ENCODE results near the gene LHFPL3. TPM values are rescaled to one million over a fixed set of nuclear protein-coding genes. Genes with fewer than 3 reads are reported as not detected.
A peak's percentile ranks its signal among the peaks of the same experiment; 100 is the strongest.

Gene LHFPL3
- total RNA-seq, 1 experiment from 2014 or later: not detected

DNA sequence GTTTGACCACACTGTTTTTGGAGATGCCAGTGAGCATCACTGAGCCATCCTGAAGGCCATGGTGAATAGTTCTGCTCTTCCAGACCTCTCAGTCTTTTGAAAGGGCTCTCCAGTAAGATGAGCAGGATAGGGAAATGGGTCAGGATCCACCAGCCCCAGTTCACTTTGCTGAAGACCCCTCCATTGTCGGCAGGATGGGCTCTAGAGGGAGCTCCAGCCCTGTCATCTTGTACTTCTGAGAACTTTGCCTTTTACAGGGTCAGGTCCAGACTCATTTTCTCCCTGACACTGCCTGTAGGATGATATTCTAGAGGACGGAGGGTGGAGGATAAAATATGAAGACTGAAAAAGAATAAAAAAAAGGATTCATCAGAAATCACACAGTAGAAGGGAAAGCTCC is 13.1 kb downstream of the LHFPL3 start:
- Histone ChIP-seq H3K79me2 (ENCODE audit: insufficient read depth, low read length) (no peaks in the 10 kb centered on the region), H3K27ac (ENCODE audit: insufficient read length, low read depth, low read length) (no peak overlapping the region), H3K79me1 (ENCODE audit: insufficient read depth, low read depth, low read length, poor library complexity, severe bottlenecking) (no peaks in the 10 kb centered on the region), H3T11ph (ENCODE audit: low read length) (no peak overlapping the region), H3K27me3 (ENCODE audit: insufficient read depth, low read length) (no peaks in the 10 kb centered on the region), H4K20me1 (ENCODE audit: control insufficient read depth, insufficient read depth, insufficient read length) (no peaks in the 10 kb centered on the region), H2BK15ac (ENCODE audit: low read depth, low read length) (no peak overlapping the region), H3K4ac (ENCODE audit: low read depth, low read length) (no peak overlapping the region), H4K5ac (ENCODE audit: insufficient read length, low read depth, low read length) (no peak overlapping the region), H2BK20ac (ENCODE audit: low read depth, low read length, poor library complexity, severe bottlenecking) (no peak overlapping the region), H4K8ac (replicated peaks; ENCODE audit: insufficient read length, low read depth, low read length) (no peak overlapping the region), H2AFZ (ENCODE audit: low read length) (no peak overlapping the region), H4K91ac (ENCODE audit: insufficient read length, low read depth, low read length) (no peak overlapping the region), H2BK12ac (ENCODE audit: insufficient read length, low read depth, low read length) (no peak overlapping the region), H3K4me1 (ENCODE audit: insufficient read depth, low read length) (no peaks in the 10 kb centered on the region), H2BK120ac (ENCODE audit: low read depth, low read length, poor library complexity, severe bottlenecking) (no peak overlapping the region), H3K56ac (ENCODE audit: insufficient read length, low read depth, low read length) (no peak overlapping the region), H3K9ac (ENCODE audit: extremely low read depth, insufficient read length, low read length) (no peak overlapping the region), H3K23me2 (ENCODE audit: insufficient read length, low read depth, low read length, poor library complexity, severe bottlenecking) (no peaks in the 10 kb centered on the region), H3K18ac (ENCODE audit: insufficient read length, low read depth, low read length) (no peak overlapping the region), H3K9me3 (ENCODE audit: control insufficient read depth, low read depth, low read length) (no peaks in the 10 kb centered on the region), H3K23ac (ENCODE audit: insufficient read length, low read depth, low read length) (no peak overlapping the region), H3K4me2 (ENCODE audit: insufficient read depth, insufficient read length, low read length) (no peak overlapping the region), H2BK5ac (ENCODE audit: insufficient read length, low read length) (no peak overlapping the region), H3K14ac (ENCODE audit: insufficient read depth, low read length) (no peak overlapping the region), H2AK5ac (ENCODE audit: insufficient read length, low read length) (no peak overlapping the region)
- no peak overlapping the region for H3K27ac Mint-ChIP-seq
- peak; percentile 78 for DNase-seq
- TF ChIP-seq, protein P1, sequence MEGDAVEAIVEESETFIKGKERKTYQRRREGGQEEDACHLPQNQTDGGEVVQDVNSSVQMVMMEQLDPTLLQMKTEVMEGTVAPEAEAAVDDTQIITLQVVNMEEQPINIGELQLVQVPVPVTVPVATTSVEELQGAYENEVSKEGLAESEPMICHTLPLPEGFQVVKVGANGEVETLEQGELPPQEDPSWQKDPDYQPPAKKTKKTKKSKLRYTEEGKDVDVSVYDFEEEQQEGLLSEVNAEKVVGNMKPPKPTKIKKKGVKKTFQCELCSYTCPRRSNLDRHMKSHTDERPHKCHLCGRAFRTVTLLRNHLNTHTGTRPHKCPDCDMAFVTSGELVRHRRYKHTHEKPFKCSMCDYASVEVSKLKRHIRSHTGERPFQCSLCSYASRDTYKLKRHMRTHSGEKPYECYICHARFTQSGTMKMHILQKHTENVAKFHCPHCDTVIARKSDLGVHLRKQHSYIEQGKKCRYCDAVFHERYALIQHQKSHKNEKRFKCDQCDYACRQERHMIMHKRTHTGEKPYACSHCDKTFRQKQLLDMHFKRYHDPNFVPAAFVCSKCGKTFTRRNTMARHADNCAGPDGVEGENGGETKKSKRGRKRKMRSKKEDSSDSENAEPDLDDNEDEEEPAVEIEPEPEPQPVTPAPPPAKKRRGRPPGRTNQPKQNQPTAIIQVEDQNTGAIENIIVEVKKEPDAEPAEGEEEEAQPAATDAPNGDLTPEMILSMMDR (conservative IDR thresholded peaks at IDR 0.05): peak; percentile 65
- WGBS (ENCODE audit: extremely low coverage, insufficient read length, low lambda C conversion rate): no CpG with 5 or more reads among the region's 2 CpGs
- peaks cover 3% of the 10 kb centered on the region for H3K27me3 Mint-ChIP-seq (ENCODE audit: low read depth)
- H3K4me3 Mint-ChIP-seq: no peak overlapping the region
- no peaks in the 10 kb centered on the region for H3K4me1 Mint-ChIP-seq
- H3K9me3 Mint-ChIP-seq: no peaks in the 10 kb centered on the region
- H3K36me3 Mint-ChIP-seq (ENCODE audit: insufficient read depth in 1 of 3, low read depth in 3 of 3): no peaks in the 10 kb centered on the region; a peak in 1 of 7 replicates
